ENCODE data around the gene ACSS1.

The ACSS1 gene

DNA sequence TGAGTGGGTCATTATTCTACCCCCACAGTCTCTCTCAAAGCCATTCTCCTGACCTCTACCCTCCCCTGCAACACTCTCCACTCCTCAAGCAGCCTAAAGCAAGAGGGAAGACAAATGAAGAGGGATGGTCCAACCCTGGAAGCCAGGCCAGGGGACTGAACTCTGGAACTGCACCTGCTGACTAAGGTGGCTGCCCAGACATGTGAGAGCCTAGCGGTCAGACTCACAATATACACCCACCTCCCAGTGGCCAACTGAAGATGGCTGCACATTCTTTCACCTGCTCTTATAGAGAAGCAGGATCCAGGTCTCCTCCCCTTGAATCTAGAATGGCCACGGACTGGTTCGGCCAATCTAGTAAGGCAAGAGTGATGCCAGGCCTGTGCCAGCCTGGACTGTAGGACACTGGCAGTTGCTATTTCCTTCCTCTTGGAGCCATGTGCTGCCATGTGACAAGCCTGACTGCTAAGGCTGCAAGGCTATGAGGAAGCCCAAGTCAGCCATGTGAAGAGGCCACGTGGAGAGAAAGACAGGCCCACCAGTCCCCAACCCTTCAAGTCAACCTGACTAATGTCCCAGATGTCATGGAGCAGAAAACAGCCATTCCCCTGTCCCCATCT is 31.8 kb downstream of the ACSS1 start:
- no peak for DNase-seq

DNA sequence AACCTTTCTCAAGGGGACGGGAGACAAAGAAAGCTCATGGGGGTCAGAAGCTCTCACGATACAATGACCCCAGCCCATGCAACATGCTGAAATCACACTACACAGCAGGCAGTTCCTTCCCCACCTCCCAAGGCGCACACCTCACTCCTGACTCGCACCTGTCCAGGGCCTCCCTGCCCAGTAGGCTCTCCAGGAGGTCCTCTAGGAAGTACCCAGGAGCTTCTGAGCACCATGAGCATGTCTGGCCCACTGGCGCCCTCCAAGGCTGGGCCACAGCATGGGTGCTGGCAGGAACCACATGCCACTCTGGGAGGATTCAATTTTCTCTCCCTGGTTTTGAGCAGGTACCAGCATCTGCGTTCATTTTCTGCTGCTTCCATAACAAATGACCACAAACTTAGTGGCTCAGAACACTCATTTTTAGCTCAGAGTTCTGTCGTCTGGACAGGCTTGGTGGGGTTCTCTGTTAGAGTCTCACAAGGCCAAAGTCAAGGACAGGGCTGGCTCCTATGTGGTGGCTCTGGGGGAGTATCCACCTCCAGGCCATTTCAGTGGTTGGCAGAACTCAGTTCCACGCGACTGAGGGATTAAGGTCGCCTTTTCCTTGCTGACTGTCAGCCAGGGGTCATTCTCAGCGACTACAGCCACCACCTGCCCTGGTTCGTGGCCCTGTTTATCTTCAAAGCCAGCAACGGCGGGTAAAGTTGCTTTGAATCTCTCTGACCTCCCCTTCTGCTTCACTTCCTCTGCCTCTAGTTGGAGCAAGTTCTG is 32.7 kb downstream of the ACSS1 start:
- DNase-seq, result no peak

DNA sequence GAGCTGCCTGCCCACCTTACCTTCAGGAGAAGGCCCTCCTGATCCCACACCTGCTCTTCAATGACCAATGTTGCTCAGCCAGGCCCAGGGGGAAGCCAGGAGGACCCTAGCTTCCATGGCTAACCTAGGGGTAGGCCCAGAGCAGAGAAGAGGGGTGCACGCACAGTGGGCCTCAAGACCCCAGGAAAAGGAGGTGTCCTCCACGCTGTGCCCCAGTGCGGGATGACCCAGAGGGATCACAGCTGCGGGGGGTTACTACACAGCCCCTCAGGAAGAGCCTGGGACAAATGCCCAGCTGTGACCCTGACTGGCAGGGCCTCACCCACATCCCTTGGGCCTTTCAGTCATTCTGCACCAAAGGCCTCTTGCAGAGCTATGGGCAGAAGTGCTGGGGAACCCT is 33.8 kb downstream of the ACSS1 start:
- DNase-seq, result no peak

GRCh38 chr20:25023356-25023755 is 34.6 kb downstream of the ACSS1 start:
- no peak for DNase-seq

DNA sequence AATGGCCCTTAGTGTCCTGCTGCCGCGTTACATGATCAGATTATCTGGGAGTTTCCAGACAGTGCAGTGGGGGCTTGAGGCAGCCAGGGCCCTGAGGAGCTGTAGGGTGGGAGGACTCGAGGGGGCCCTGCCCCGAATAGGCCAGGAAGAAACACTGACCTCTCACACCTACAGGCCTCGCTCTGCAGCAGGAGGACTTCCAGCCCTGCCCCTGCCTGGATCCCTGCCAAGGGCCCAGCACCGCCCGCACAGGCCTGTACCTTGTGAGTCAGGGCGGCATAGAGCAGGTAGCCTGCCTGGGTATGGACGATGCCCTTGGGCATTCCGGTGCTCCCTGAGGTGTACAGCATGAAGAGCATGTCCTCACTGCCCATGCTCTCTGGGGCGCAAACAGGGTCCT is 35.3 kb downstream of the ACSS1 start:
- DNase-seq, result no peak

- no peak for DNase-seq
Measured at GRCh38 chr20:25021336-25021735, 36.6 kb downstream of the ACSS1 start.

GRCh38 chr20:25020901-25021301 is 37.0 kb downstream of the ACSS1 start:
- no peak for DNase-seq

DNA sequence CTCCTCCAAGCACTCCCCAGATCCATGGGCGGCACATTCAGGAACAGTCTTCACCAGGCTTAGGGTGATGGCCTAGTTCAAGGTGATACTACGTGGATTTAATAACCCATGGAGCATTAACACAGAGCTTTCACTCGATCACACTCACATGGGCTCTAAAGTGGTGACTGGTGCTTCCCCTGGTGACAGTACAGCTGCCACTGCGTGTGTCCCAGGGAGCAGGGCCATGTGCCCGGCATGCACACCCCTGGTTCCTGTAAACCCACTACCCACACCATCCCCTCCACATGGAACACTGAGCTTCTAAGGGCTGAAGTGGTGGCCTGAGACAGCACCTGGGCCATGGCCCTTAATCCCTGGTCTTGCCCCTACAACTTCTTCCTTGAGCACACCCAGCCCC is 37.6 kb downstream of the ACSS1 start:
- DNase-seq, result no peak

DNA sequence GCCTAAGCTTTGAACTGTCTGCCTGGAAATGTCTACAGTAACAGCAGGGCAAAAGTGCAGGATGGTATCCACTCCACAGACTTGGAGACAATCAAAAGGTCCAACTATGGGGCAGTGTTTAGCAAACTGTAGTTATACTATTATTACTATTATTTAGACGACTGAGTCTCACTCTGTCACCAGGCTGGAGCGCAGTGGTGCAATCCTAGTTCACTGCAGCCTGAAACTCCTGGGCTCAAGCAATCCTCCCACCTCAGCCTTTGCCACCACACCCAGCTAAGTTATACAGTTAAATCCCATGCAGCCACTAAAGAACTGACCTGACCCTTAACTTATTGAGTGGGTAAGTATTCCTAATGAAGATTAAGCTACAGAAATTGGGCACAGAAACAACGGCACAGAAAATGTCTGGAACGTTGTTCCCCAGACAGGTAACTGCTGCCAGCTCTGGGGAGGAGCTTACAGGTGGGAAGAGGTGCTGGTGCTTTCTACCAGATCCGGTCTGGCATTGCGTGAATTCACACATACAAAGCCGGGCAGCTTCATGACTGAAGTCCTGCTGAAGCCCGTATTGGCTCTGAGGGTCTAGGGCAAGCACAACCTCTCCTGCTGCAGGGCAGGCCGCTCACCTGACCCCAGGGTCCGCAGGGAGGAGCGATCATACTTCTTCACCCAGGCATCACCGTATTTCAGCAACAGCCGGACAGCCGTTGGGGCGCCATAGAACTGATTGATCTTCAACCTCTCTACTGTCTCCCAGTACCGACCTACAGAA is 38.4 kb downstream of the ACSS1 start:
- no peak for DNase-seq

GRCh38 chr20:25018841-25019240 is 39.1 kb downstream of the ACSS1 start:
- no peak for DNase-seq

- no peak for DNase-seq
Measured at GRCh38 chr20:25018425-25018824, 39.5 kb downstream of the ACSS1 start.

- no peak for DNase-seq
Measured at GRCh38 chr20:25017257-25017803, 40.6 kb downstream of the ACSS1 start.

DNA sequence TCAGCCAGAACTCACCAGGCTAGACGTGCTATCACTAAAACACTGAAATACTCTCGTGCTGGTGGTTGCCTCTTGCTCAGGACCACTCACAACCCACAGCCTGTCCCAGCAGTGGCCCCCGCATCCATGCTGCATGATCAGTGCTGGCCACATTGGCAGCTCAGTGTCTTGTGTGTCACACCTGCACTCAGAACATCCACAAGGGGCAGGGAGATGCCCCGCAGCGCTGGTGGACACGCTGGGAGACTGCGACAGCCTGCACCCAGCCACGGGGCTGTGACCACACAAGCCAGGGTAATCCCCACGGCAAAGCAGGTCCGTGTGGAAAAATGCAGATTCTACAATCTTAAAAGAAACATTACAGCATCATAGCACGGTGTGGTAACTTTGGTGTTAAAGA is 41.5 kb downstream of the ACSS1 start:
- DNase-seq, result no peak

GRCh38 chr20:25015986-25016385 is 42.0 kb downstream of the ACSS1 start:
- DNase-seq, result no peak

DNA sequence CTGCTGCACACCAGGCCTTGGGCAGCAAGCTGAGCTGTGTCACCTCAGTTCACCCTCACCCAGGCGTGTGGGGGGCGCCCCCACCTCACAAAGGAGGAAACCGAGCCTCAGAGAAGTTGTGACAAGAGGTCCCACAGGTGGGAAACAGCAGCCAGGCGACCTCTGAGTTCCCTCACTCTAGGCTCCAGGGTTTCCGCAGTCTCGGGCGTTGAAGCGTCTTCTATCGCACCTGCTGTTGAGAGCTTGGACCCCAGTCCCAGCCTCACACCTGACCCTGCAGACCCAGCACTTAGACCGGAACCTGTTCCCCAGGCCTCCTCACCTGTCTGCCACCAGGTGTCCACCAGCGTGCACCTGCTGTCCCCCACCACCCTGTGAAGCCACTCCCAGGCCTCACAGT is 43.1 kb downstream of the ACSS1 start:
- no peak for DNase-seq

- DNase-seq, result no peak
Measured at GRCh38 chr20:25013478-25014380, 44.2 kb downstream of the ACSS1 start.

- no peak for DNase-seq
Measured at GRCh38 chr20:25012616-25013189, 45.2 kb downstream of the ACSS1 start.

DNA sequence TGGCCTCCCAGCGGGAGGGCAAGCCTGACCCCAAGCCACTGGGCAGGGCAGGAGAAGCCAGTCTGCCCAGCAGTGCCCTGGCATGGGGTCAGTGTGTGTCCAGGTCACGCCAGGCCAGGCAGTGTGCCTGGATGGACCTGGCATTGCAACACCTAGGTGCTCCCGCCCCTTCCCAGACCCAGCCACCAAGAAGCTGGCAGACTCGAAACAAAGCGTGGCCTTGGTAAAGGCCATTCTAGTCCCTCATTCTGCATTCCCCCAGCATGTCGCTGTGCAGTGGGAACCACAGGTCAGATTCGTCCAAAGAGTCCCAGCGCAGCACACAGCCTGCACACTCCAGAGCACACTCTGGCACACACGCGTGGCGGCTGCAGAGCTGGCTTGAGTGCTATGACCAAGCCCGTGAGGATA is 46.1 kb downstream of the ACSS1 start:
- no peak for DNase-seq

- no peak for DNase-seq
Measured at GRCh38 chr20:25011261-25011660, 46.7 kb downstream of the ACSS1 start.

DNA sequence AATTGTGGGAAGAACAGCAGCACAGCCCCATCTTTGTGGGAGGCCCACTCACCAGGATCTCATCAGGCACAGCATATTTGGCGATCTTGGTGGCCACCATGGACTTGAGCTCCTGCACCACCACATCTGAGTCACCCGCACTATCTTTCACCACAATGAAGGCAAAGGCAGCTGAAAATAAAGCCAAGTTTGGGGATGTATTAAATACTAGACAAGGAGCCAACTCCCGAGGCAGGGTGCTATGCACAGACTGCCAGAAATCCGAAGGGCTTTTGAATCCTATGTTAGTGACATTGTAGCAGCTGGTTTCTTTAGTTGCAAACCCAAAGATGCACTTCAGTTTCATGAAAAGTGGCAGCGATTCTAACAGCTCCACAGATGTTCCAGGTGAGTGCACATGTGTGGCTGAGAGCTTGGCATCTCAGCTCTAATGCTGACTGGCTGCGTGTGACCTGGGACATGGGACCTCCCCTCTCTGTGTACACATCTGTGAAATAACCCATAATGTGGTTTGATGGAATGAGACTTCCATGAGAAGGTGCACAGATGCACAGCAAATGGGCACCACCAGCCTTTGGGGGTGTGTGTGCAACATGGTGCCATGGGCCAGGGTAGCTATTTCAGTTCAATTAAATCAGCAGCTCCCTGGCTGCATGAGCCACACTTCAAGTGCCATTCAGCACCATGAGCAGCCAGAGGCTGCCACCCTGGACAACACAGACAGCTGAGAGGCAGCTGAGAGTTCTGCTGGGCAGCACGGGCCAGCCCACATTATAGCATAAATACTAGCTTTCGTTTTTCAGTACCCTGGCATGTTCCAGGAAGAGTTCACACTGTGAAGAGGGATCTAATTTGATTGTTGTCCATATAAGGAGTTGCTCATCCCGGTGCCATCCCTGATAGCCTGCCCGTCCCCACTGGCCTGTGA is 48.5 kb downstream of the ACSS1 start:
- DNase-seq, result no peak
